Stimulated activated CD4-positive, alpha-beta T cell treated with anti-CD3 and anti-CD28 coated beads, Interleukin-15, amount 100 ng/mL, for 1 hour (primary cell): ENCODE data around the gene SLC19A3.
"Not testable (repeated sequence)": the region's sequence is repeated elsewhere in the genome, so short reads cannot be mapped to it uniquely, and the experiment has no call there.

Source experiments
- DNase-seq, 2 donors: peaks; one replicate each; pipeline ENCODE4 v3.0.0-alpha.2; 2020; ENCODE audit warnings: low read depth in 1 of 2, low spot score in 1 of 2

SLC19A3 gene

DNA sequence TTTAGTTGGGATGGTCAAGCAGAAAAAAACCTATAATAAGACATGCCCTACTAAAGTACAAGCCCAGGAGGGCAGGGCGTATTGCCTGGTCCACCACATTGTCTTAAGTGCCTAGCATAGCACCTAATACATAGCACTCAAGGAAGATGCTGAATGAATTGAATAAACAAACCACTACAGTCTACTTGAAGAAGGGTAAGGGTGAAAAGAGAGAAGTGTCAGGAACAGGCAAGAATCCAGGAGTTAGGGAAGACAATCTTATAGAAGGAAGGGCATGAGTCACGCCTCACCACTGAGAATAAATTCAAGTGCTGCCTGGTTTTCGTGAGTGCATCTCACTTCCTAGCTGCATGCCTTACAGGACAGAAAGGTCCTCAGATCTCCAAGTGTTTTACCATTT lies 13.9 kb downstream of the SLC19A3 start:
- no peak for DNase-seq

DNA sequence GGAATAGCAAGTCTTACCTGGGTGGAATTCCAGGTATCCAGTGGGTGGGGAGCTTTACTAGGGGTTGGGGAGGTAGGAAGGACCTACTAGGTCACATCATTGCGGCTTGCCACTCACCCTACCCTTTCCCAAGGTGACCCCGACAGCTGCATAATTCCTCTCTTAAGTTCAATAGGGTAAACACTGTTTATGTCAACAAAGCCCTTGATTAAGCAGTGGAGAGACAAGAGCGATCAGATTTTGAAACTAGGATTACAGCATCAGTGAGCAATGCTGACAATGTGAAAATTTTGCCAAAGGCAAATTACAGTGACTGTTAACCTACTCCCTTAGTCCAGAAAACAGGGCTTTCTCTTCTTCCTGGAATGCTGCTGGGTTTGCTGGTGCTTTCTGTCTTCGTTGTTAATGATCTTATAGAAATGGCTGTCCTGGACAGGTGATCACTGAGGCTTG lies 14.5 kb downstream of the SLC19A3 start:
- DNase-seq: no peak

DNA sequence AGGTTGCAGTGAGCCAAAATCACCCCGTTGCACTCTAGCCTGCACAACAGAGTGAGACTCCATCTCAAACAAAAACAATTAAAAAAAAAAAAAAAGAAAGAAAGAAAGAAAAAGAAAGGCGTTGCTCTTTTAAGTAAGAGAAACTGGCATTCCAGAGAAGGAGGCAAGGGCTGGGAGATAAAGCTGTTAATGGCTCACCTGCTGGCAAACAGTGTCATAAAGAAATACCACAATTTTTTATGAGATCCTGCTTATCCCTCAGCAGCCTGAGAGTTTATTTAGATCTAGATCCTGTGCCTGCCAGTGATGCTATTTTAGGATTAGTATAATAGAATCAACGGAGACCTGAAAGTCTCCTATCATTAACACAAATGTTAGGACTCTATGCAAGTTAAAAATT lies 16.3 kb downstream of the SLC19A3 start:
- no peak for DNase-seq

DNA sequence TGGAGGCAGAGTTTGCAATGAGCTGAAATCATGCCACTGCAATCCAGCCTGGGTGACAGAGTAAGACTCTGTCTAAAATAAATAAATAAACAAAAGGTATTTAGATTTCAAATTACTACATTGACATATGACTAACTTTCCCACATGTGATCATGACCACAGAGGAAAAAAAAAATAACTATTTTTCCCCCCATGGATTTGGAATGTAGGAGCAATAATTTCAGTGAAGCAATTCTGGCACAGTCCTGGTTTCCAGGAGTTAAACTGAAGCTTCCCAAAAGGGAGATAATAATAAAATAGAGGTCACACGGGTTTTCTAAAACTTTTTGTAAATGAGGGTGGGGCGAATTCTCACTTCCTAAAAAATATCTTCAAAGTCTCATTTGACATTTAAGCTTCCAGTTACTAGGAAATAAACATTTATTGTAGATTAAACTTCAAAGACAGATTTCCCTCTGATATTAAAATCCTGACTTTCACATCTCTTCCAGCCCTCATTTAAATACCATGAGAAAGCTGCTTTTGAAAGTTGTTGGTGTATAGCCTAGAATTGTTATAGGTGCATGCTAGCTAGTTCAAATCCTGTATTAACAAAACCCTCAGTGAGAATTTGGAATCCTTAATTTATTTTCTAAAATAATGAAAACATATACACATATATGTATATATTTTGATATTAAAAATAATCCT lies 20.7 kb downstream of the SLC19A3 start:
- no peak for DNase-seq

DNA sequence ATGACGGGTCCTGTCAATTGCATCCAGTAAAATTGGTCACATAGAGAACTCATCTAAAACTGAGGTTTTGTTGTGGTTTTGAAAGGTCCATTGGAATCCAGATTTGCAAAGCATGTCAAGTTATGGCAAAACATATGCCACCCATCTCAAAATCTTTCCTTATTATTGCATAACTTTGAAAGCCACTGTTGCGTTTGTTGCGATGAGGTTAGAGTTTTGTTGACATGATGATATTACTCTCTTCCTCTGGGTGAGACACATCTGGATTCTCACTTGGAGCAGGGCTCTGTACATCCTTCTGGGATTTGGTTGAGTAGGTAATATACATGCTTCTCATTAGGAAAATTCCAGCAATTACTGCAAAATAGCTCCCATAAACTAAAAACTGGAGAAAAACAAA lies 30.6 kb downstream of the SLC19A3 start:
- DNase-seq: no peak

DNA sequence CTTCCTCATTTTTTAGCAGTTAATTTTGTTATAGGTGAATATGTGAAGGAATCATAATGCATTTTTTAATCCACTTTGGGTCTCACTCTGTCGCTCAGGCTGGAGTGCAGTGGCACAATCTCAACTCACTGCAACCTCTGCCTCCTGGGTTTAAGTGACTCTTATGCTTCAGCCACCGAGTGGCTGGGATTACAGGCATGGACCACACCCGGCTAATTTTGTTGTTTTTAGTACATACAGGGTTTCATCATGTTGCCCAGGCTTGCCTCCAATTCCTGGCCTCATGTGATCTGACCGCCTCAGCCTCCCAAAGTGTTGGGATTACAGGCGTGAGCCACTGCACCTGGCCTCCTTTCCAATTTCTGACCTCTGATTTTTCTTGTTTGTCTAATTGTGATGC lies 33.6 kb downstream of the SLC19A3 start:
- DNase-seq: no peak

DNA sequence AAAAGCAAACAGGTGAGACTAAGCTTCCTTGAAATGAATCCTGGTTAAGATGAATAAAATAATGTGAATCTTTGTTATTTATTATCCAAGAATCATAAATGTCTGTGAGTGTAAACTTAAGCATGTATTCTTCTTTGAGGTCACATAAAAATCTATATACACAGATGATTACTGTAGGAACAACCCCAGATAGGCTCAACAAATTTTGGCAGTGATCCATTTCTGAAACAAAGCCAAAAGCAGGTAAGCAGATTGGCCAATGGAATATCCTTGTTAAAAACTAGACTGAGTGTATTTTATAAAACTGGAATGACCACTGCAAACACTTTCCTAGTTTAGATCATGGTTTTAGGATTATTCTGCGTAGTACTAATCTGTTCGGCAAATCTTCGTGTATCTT lies 39.9 kb downstream of the SLC19A3 start:
- no peak for DNase-seq

DNA sequence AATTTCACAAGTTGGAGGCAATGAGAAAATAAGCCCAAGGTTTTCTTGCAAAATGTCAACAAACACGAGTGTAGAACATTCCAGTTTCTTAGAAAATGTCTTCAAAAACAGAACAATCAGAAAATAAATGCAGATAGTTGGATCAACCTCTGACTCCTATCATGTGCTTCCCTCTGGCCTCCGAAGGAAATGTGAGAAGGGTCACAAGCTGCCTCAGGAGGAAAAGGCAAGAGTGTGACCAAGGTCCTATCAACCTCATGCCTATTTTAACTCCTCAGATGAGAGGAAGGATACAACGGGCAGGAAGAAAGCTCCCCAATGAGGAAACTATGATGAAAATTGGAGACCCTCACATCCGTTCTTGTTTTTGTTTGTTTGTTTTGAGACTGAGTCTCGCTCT lies 43.3 kb downstream of the SLC19A3 start:
- DNase-seq: no peak

DNA sequence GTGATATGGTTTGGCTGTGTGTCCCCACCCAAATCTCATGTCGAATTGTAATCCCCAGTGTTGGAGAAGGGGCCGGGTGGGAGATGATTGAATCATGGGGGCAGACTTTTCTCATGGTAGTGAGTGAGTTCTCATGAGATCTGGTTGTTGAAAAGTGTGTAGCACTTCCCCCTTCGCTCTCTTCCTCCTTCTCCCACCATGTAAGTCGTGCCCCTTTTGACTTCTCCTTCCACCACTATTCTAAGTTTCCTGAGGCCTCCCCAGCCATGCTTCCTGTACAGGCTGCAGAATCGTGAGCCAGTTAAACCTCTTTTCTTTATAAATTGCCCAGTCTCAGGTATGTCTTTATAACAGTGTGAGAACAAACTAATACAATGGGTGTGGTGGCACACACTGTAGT lies 44.2 kb downstream of the SLC19A3 start:
- not testable (repeated sequence) for DNase-seq

DNA sequence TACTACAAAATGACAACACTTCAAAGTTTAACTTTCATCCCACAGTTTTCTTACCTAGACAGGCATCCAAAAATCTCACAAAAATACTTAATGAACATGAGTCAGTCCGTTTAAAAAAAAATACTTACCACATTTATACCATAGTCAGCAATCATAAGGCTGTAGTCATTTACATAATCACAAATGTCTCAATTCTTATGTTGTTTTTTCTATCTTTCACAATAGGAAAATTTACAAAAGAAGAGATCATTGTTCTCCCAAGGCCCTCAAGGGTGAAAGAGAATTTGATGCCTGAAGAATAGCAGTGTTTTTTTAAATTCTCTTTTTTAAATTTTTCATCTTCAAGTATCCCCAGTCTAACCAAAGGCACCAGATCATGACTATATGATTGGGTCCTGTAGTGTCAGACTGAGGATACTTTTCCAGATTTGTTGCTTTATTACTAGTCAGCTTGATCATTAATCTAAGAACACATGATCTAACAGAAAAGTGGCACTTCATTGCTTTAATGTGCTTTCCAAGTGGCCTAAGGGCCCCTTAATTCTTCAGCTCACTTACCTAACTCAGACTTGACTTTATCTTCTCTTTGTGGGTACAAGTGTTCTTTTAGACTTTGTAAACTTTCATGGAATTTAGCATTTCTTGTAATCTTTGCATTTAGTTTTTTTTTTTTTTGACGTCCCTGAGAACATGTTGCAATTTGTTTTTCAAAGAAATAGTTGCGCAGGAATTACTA lies 46.5 kb downstream of the SLC19A3 start:
- no peak for DNase-seq

DNA sequence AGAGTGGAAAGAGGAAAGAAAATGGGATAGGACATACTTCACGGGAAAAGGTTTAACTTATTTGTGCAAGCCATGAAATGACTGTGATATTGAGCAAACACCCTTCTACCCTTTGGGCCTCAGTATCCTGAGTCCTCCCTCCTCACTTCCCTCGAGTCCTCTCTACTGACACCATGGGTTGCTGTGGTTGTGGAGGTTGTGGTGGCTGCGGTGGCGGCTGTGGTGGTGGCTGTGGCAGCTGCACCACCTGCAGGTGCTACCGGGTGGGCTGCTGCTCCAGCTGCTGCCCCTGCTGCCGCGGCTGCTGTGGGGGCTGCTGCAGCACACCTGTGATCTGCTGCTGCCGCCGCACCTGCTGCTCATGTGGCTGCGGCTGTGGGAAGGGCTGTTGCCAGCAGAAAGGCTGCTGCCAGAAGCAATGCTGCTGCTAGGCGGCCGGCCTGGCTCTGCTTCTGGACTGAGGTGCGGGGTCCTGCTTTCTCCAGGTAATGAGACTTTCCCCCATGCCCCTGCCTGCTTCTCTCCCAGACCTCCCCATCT lies 51.1 kb downstream of the SLC19A3 start, which contains the start of gene SCYGR5:
TSS of gene SCYGR5 (plus strand) at position 174 of the 540 bp plus-strand sequence. CDS start at position 174, 0 bp downstream.
- DNase-seq: not testable (repeated sequence)

DNA sequence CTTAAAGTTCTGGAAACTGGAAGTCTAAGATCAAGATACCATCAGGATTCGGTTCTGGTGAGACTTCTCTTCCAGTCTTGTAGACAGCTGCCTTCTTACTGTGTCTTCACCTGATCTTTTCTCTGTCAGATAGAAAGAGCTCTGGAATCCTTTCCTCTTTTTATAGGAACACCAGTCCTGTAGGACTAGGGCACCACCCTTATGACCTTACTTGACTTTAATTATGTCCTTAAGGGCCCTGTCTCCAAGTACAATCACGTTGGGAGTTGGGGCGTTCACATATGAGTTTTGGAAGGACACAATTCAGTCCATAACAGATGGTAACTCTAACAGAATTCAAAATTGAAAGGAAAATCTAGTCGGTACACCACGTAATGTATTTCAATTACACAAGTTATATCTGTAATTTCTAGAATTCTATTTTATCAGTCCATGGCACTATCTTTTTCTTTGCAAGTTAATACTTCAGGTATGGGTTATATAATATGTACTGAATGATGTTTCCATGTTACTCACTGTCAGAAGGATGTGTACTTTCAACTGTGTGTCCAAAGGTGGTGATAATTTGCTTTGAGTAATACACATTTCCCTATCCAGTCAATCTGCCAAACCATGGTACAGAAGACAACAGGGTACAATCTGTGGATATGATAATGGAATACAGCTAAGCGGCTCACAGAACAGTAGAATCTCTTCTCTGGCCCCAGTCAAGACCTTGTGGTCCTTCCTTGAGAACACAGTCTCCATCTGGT lies 52.5 kb downstream of the SLC19A3 start:
- DNase-seq: no peak

DNA sequence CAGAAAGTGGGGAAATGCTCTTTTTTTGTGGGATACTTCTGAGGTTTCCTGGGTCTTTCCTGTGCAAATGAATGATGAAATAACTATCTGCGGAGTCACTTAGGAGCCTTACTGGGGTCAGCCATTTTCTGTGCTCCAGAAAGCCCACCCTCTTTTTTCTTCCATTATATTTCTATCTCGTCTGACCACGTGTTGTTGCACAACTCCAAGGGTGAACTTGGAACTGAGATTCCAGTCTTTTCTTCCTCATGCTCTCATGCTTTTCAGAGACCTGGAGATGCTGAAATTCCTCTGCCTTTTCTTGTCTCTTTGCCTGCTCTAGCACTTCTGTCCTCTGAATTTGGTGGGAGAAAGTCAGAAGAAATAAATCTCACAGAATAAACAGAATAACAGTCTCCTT lies 56.0 kb downstream of the SLC19A3 start:
- DNase-seq: no peak

DNA sequence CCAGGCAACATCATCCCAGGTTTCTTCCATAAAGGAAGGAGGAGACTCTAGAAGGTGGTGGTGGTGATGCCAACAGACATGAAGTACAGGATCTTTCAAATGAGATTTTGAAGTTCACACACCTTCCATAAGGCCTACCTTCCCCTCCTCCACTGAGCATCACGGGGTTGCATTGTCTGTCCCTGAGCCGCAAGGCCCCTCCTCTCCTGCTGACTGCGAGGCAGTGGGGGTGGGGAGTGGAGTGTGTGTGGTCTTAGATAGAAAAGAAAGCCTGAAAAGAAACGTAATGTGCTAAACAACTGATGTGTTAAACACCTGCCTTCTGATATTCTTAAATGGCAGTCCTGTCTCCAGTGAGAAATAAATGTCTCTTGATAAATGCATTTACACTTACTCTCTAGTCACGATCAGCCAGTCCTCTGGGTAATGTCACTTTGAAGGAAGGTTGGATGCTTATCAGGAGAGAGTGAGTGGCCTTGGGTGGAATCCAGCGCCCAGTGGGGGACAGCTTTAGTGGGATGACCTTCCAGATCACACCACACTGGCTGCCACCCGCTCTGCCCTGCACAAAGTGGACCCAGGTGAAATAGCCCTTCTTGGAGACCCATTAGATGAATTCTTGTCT lies 56.7 kb downstream of the SLC19A3 start:
- no peak for DNase-seq

DNA sequence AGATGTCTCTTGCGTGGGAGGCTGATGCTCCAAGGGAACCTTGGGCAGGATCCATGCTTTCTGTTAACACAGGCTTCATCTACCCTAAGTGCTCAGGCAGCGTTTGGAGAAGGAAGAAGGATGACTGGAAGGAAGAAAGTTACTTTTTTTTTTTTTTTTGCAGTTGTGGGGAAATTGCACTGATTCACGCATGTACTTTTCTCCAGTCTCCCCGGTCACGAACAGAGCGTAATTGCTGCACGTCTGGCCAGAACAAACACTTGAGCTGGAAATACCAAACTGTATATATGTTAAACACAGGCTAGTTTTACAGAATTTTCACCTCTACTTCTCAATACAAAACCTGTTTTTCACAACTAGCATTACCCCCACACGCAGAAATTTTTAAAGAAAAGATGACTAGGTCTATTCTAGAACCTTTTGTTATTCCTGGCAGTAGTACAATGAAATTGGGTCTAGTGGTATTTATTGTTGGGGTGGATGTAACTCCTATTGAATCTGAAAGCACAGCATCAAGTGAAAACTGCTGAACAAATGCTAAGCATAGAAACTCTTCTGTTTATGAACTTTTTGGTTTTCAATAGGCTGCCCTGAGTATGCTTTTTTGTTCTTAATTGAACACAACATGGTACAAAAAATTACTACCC lies 60.5 kb downstream of the SLC19A3 start:
- DNase-seq: no peak

DNA sequence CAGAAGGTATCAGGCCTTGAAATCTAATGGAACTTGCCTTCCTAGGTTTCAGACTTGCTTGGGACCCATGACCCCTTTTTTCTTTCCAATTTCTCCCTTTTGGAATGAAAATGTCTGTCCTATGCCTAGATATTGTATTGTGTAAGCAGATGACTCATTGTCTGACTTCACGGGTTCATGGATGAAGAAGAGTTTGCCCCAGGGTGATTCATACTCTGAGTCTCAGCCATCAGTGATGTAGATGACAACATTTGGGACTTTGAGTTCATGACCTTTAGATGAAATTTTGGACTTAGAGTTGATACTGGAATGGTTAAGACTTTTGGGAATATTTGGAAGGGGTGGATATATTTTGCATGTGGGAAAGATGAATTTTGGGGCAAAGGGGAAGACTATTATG lies 62.4 kb downstream of the SLC19A3 start:
- DNase-seq: no peak

DNA sequence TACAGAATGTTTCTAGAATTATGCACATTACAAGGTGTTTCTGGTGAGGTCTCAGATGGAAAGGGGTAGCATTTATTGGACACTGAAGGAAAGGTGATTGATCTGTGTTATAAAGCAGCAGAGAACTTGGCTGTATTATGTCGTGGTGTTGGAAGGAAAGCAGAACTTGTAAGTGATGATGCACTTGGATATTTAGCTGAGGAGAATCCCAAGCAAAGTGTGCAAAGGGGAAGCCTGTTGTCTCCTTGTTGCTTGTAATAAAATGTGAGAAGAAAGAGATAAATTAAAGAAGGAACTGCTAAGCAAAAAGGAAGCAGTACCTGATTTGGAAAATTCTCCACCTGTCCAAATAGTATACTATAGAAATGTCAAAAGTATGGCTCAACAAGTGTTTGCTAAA lies 63.4 kb downstream of the SLC19A3 start:
- no peak for DNase-seq

DNA sequence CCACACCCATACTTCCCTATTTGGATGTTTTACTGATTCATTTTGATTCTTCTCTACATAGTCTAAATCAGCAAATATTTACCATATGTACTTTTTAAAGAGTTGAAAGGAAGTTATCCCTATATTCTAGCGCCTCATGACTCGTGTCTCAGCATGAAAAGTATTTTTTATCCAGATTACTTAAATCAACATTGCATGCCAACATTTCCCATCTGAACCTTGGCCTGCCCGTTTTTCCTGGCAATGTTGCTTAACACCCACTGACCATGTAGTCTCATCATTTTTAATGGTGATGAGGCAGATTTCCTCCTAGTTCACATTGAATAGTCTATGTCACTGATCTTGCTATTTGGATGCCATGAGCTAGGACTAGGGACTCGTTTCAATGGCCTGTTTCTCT lies 64.4 kb downstream of the SLC19A3 start:
- no peak for DNase-seq

DNA sequence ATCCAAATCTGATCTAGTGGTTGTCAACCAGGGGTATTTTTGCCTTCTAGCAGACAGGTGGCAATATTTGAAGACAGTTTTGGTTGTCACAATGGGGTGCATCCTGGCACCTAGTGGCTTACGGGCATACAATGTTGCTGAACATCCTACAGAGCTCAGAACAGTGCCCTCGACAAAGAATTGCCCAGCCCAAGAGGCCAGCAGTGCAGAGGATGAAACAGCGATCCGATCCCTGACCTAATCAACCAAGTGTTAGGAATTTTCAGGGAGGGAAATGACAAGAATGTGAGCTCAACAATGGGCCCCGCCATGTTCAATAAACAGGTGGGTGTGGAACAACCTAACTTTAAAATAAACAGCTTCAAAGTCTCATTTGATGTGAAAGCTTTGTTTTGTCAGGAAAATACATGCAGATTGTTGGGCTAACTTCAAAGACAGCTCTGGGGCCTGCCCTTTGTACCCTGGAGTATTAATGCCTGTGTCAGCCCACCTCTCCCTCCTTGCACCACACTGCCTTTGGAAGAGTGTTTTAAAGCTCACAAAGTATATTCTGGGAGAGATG lies 73.8 kb downstream of the SLC19A3 start:
- no peak for DNase-seq

DNA sequence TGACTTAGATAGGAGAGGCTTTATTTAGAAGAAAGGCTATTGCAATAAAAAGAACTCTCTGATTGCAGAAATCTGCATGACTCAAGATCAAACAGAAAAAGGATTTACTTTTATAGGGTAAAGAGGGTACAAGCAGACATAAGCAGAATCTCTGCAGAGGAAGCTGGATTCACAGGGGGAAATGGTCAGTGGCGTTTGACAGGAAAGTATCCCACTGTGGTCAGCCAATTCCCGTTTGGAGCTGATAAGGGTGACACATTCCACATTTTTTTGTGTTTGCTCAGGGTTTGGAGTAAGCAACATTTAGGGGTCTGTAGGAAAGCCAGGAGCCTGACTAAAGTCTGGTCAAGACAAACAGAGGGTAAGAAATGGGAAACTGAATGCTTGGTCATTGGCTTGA lies 75.2 kb downstream of the SLC19A3 start:
- DNase-seq: no peak
